GM12878 (cell line): ENCODE measurements around the gene CCDC57. TPM values are rescaled to one million over a fixed set of nuclear protein-coding genes. Genes with fewer than 3 reads are reported as not detected.

Experiments
- ATAC-seq: fragments of 200-7000 bp; cut with Tn5 transposase; 3 replicates; pipeline ENCODE4 v1.9.1; 2020; ENCODE audit warnings: mild to moderate bottlenecking, moderate library complexity
- BruUV-seq: library from RNA; stranded (reverse); fragments of 400-500 nt; replicated peaks from 2 replicates; lab custom pipeline; 2021; lab: Mats Ljungman, UMichigan
- CTCF ChIA-PET: fragments of 300-600 bp; sonication (Branson Sonifier 250); formaldehyde crosslinking; extraction: SDS; loops from one replicate; lab custom pipeline; 2021; ENCODE audit warnings: inconsistent platforms; lab: Yijun Ruan, JAX
- POLR2A ChIA-PET: fragments of 350-600 bp; formaldehyde crosslinking; extraction: SDS; loops from one replicate; lab custom pipeline; 2021; ENCODE audit warnings: inconsistent platforms; lab: Charles Lee
- RAD21 ChIA-PET: fragments of 300-600 bp; sonication (Branson Sonifier 250); formaldehyde crosslinking; loops from one replicate; lab custom pipeline; 2023; ENCODE audit warnings: antibody characterized with exemption; ENCODE audit not compliant: unreplicated experiment; lab: Charles Lee
- SMC1A ChIA-PET: fragments of 300-600 bp; sonication (Branson Sonifier 250); formaldehyde crosslinking; loops from one replicate; lab custom pipeline; 2023; ENCODE audit not compliant: unreplicated experiment, uncharacterized antibody; lab: Charles Lee
- DNase-seq: peaks from one replicate; pipeline ENCODE4 v3.0.0-alpha.2; 2011; ENCODE audit warnings: low read depth, low spot score
- FAIRE-seq: peaks from 3 replicates; lab custom pipeline; 2011; peaks lifted over from hg19 to GRCh38; lab: Jason Lieb, UNC
- H2AFZ ChIP-seq: 2 replicates; pipeline ENCODE4 v1.6.0; 2011; ENCODE audit warnings: low read depth, low read length, control low read depth; ENCODE audit not compliant: control insufficient read depth
- H3K27ac ChIP-seq: 2 replicates; pipeline ENCODE4 v1.5.1; 2011; ENCODE audit warnings: control low read depth; ENCODE audit not compliant: control insufficient read depth, insufficient read depth
- H3K27me3 ChIP-seq, 2 experiments: replicated peaks in 1 of 2; 2 replicates each; pipeline versions ENCODE4 v1.6.0 to v1.6.1; 2011; ENCODE audit warnings: low read length in 1 of 2; ENCODE audit not compliant: control insufficient read depth in 2 of 2, insufficient read depth in 2 of 2
- H3K36me3 ChIP-seq, 2 experiments: 2 replicates each; pipeline ENCODE4 v1.5.1; 2011; ENCODE audit warnings: low read length in 1 of 2; ENCODE audit not compliant: control insufficient read depth in 2 of 2, insufficient read depth in 2 of 2
- H3K4me1 ChIP-seq: 2 replicates; pipeline ENCODE4 v1.6.1; 2011; ENCODE audit warnings: mild to moderate bottlenecking, low read length, moderate library complexity, mixed read lengths; ENCODE audit not compliant: control insufficient read depth, insufficient read depth
- H3K4me2 ChIP-seq: 2 replicates; pipeline ENCODE4 v1.6.0; 2011; ENCODE audit warnings: control low read depth; ENCODE audit not compliant: control insufficient read depth, insufficient read depth
- H3K4me3 ChIP-seq: fragments of 200-600 bp; sonication (generic); 2 replicates; pipeline ENCODE4 v1.5.1; 2016
- H3K79me2 ChIP-seq: 2 replicates; pipeline ENCODE4 v1.6.0; 2011; ENCODE audit warnings: low read length; ENCODE audit not compliant: control insufficient read depth, insufficient read depth
- H3K9ac ChIP-seq: 2 replicates; pipeline ENCODE4 v1.8.0; 2011; ENCODE audit warnings: low read length, control low read depth, mixed read lengths; ENCODE audit not compliant: control insufficient read depth, insufficient read depth
- H3K9me3 ChIP-seq: replicated peaks from 3 replicates; pipeline ENCODE4 v1.5.1; 2011; ENCODE audit warnings: mild to moderate bottlenecking, low read length; ENCODE audit not compliant: control insufficient read depth, insufficient read depth
- H4K20me1 ChIP-seq: 2 replicates; pipeline ENCODE4 v1.6.0; 2011; ENCODE audit not compliant: control insufficient read depth, insufficient read depth
- ATF7 ChIP-seq: fragments of 450-650 bp; IDR thresholded peaks from 2 replicates; pipeline ENCODE4 v1.6.1; 2016; ENCODE audit warnings: low read depth, mild to moderate bottlenecking
- CBFB ChIP-seq: IDR thresholded peaks from 2 replicates; pipeline ENCODE4 v1.6.1; 2016; ENCODE audit warnings: antibody characterized with exemption, low read depth
- E2F4 ChIP-seq: IDR thresholded peaks from 2 replicates; pipeline ENCODE4 v1.6.1; 2012; ENCODE audit warnings: low read depth, low read length, improper control_type of control experiment
- FOXK2 ChIP-seq: fragments of 450-650 bp; IDR thresholded peaks from 2 replicates; pipeline ENCODE4 v1.6.1; 2017; ENCODE audit warnings: mild to moderate bottlenecking, moderate library complexity
- HDAC2 ChIP-seq: fragments of 200-600 bp; sonication (generic); IDR thresholded peaks from 2 replicates; pipeline ENCODE4 v1.6.1; 2017
- IRF5 ChIP-seq: fragments of 450-650 bp; IDR thresholded peaks from 2 replicates; pipeline ENCODE4 v1.6.1; 2017; ENCODE audit warnings: borderline replicate concordance
- NFYB ChIP-seq: IDR thresholded peaks from 2 replicates; pipeline ENCODE4 v1.6.1; 2011; ENCODE audit warnings: low read depth, mild to moderate bottlenecking, low read length, improper control_type of control experiment, moderate library complexity; ENCODE audit not compliant: insufficient read depth
- POLR2AphosphoS5 ChIP-seq: IDR thresholded peaks from 2 replicates; pipeline ENCODE4 v1.6.1; 2011; ENCODE audit warnings: mild to moderate bottlenecking, low read length, inconsistent platforms
- RUNX3 ChIP-seq: IDR thresholded peaks from 2 replicates; pipeline ENCODE4 v1.6.1; 2012; ENCODE audit warnings: low read length, inconsistent platforms
- STAT1 ChIP-seq: fragments of 450-650 bp; conservative IDR thresholded peaks from 2 replicates; pipeline ENCODE4 v1.6.1; 2014; ENCODE audit warnings: antibody characterized with exemption, mild to moderate bottlenecking
- TAF1 ChIP-seq: IDR thresholded peaks from 2 replicates; pipeline ENCODE4 v1.6.1; 2011; ENCODE audit warnings: mild to moderate bottlenecking, low read depth, low read length, borderline replicate concordance
- TCF12 ChIP-seq: IDR thresholded peaks from 2 replicates; pipeline ENCODE4 v1.6.1; 2011; ENCODE audit warnings: low read depth, mild to moderate bottlenecking, low read length
- TCF7 ChIP-seq: IDR thresholded peaks from 2 replicates; pipeline ENCODE4 v1.6.1; 2014; ENCODE audit warnings: antibody characterized with exemption, borderline replicate concordance
- WGBS: methylation state at CpG from one replicate; pipeline ENCODE4 v1.1.6; 2016; ENCODE audit warnings: low lambda C conversion rate; ENCODE audit not compliant: insufficient replicate concordance, insufficient coverage; ENCODE audit errors: missing lambda C conversion rate; 5-methylcytosine and 5-hydroxymethylcytosine counted together
- in situ Hi-C: fragments of 300-500 bp; cut with MboI; formaldehyde crosslinking; loops from 9 replicates; pipeline ENCODE4 v1.14.3; 2018; ENCODE audit warnings: mixed read lengths
- intact Hi-C: fragments of 100-400 bp; cut with micrococcal nuclease; formaldehyde crosslinking; loops from one replicate; pipeline ENCODE4 v1.14.2; 2022; ENCODE audit not compliant: unreplicated experiment
- polyA plus RNA-seq, 11 experiments: library from polyadenylated mRNA; depleted of rRNA in 4 of 11; unstranded in 6 of 11; stranded (reverse) in 5 of 11; fragments of >200 nt; fragmentation: Nextera tagmentation in 4 of 11; fragmentation: Illumina TruSeq in 1 of 11; extraction: Ambion mirVana in 4 of 11; extraction: Trizol in 1 of 11; gene quantifications; 1 replicate in 1 of 11; 2 replicates in 10 of 11; pipeline versions ENCODE4 v1.2.1 to v1.2.3, GENCODE V29; 2011 to 2016; ENCODE audit warnings: inconsistent platforms in 2 of 11, missing spikeins in 2 of 11, low read depth in 1 of 11
- total RNA-seq, 4 experiments: library from RNA; depleted of rRNA in 3 of 4; stranded (reverse); fragments of >200 nt in 3 of 4; fragmentation: Illumina TruSeq in 1 of 4; extraction: Trizol in 1 of 4; gene quantifications; 2 replicates each; pipeline versions ENCODE4 v1.2.1 to v1.2.3, GENCODE V29; 2013 to 2021

CCDC57 gene
- total and polyA plus RNA-seq, 10 of the 15 experiments (the other 5 are each of a cell fraction or from before 2014, with no cell fraction given) = 5.4 to 123 (median 45.8) TPM

- intact Hi-C loops = no loop called here
- Histone ChIP-seq H3K79me2 (no peaks in the 10 kb centered on the region; the same call in 1 of the 2 replicates), H3K27me3 (no peaks in the 10 kb centered on the region), H3K36me3 (no peaks in the 10 kb centered on the region), H3K4me1 (peaks cover 26% of the 10 kb centered on the region)
- CTCF ChIA-PET = interaction anchor here (1.0 to 1.5 kb wide), 3 partner anchors 9 to 77 kb away, joined by 3 to 4 read pairs (median 3); no protein-coding TSS in a partner anchor
- WGBS = 82% methylated on average over 23 of the region's 25 CpGs
- TF ChIP-seq STAT1 (no peak), TCF12 (0 out of 2 replicates have a peak, but pooled peaks have one; percentile 24)
- TF ChIP-seq, all 136 proteins: peak for 1
- no peak overlapping the region for H3K9ac ChIP-seq
- H4K20me1 ChIP-seq = no peaks in the 10 kb centered on the region
- ChIA-PET POLR2A (interaction anchor here (1.2 to 2.2 kb wide), 4 partner anchors 9 to 27 kb away, joined by 3 to 10 read pairs (median 5); partner anchors contain the start of gene SLC16A3), RAD21 (interaction anchor here (2.4 kb wide), 1 partner anchor 9 kb away, joined by 5 read pairs; no protein-coding TSS in a partner anchor), SMC1A (no interaction called here)
- no TSS peak for BruUV-seq
- no peaks in the 10 kb centered on the region; the same call in 2 of the 3 replicates for H3K9me3 ChIP-seq
- ATAC-seq = no peak
- no peak overlapping the region for H2AFZ ChIP-seq
- no peak for FAIRE-seq
- DNase-seq = no peak
- no peak overlapping the region for H3K4me2 ChIP-seq
- no peak overlapping the region for H3K27ac ChIP-seq
- H3K4me3 ChIP-seq = no peak overlapping the region
- in situ Hi-C loops = no loop called here
Measured at GRCh38 chr17:82215095-82215971, 2.7 kb upstream of the CCDC57 start.

GRCh38 chr17:82214012-82214628 lies 1.5 kb upstream of the CCDC57 start:
- Histone ChIP-seq H3K36me3 (no peaks in the 10 kb centered on the region), H3K4me3 (no peak overlapping the region), H3K4me1 (peaks cover 26% of the 10 kb centered on the region), H3K9me3 (no peaks in the 10 kb centered on the region), H3K9ac (no peak overlapping the region), H3K4me2 (no peak overlapping the region), H2AFZ (no peak overlapping the region), H3K27me3 (no peaks in the 10 kb centered on the region), H3K79me2 (no peaks in the 10 kb centered on the region; the same call in 1 of the 2 replicates), H3K27ac (no peak overlapping the region), H4K20me1 (no peaks in the 10 kb centered on the region)
- in situ Hi-C loops (no loop called here), intact Hi-C loops (no loop called here)
- ChIA-PET RAD21 (interaction anchor here (1.1 to 2.4 kb wide), 2 partner anchors 8 to 84 kb away, joined by 3 to 5 read pairs; no protein-coding TSS in a partner anchor), CTCF (interaction anchor here (1.6 kb wide), 1 partner anchor 8 kb away, joined by 5 read pairs; no protein-coding TSS in a partner anchor), SMC1A (interaction anchor here (1.0 kb wide), 1 partner anchor 15 kb away, joined by 3 read pairs; the partner anchor contains the start of gene SLC16A3), POLR2A (interaction anchor here (1.9 kb wide), 1 partner anchor 16 kb away, joined by 10 read pairs; the partner anchor contains the start of gene SLC16A3)
- no peak for ATAC-seq
- no peak for DNase-seq
- 69% methylated on average over 11 of the region's 11 CpGs for WGBS
- no TSS peak for BruUV-seq
- FAIRE-seq = no peak
- TF ChIP-seq FOXK2 (no peak), CBFB (no peak), IRF5 (no peak), TCF7 (no peak), TAF1 (no peak), ATF7 (no peak), HDAC2 (no peak), POLR2AphosphoS5 (no peak), E2F4 (no peak), RUNX3 (no peak), NFYB (no peak)
